ENCODE results near the gene CNN2. TPM values are rescaled to one million over a fixed set of nuclear protein-coding genes. Genes with fewer than 3 reads are reported as not detected.

Gene CNN2
- total and polyA plus RNA-seq, 2 of the 13 experiments (the other 11 are each of a cell fraction or from before 2014, with no cell fraction given), result 63.6 to 70.0 TPM

GRCh38 chr19:1039646-1040475 lies 13.5 kb downstream of the CNN2 start, which contains the start of gene ABCA7 (continued):
- TF ChIP-seq ZBTB39 (CRISPR knock-in tag; IDR thresholded peaks at IDR 0.05) (no peak), MED13 (CRISPR knock-in tag; IDR thresholded peaks at IDR 0.05) (no peak), ZSCAN29 (CRISPR knock-in tag; conservative IDR thresholded peaks at IDR 0.05) (no peak), SRSF4 (IDR thresholded peaks at IDR 0.05; ENCODE audit: low read depth, low read length, poor library complexity, severe bottlenecking) (no peak), CEBPZ (IDR thresholded peaks at IDR 0.05; ENCODE audit: low read length) (no peak), ZNF34 (CRISPR knock-in tag; IDR thresholded peaks at IDR 0.05; ENCODE audit: borderline replicate concordance) (no peak), HCFC1 (IDR thresholded peaks at IDR 0.05; ENCODE audit: low read depth, low read length) (peak; percentile 32; the same call in 1 of the 2 replicates), FOXM1 (CRISPR knock-in tag; IDR thresholded peaks at IDR 0.05) (no peak), POLR2AphosphoS2 (IDR thresholded peaks at IDR 0.05; ENCODE audit: low read depth, low read length) (peak; percentile 36; the same call in 1 of the 2 replicates), ZNF343 (CRISPR knock-in tag; IDR thresholded peaks at IDR 0.05) (no peak), ZNF790 (CRISPR knock-in tag; IDR thresholded peaks at IDR 0.05; ENCODE audit: borderline replicate concordance) (no peak), ZNF652 (CRISPR knock-in tag; IDR thresholded peaks at IDR 0.05; ENCODE audit: borderline replicate concordance, low read depth) (peak; percentile 55; the same call in 1 of the 2 replicates), ZBTB40 (IDR thresholded peaks at IDR 0.05) (no peak), ZBTB40 (CRISPR knock-in tag; IDR thresholded peaks at IDR 0.05) (no peak)

Measured in HepG2 (cell line).